Psoas muscle (tissue), 8 donors: ENCODE data around the gene CCDC51. TPM values are rescaled to one million over a fixed set of nuclear protein-coding genes. Genes with fewer than 3 reads are reported as not detected.

Experiments
- ATAC-seq, 4 donors: fragments of 200-7000 bp; cut with Tn5 transposase; one replicate each; pipeline ENCODE4 v1.9.1; 2020; ENCODE audit warnings: moderate library complexity in 3 of 4, mild to moderate bottlenecking in 2 of 4
- DNase-seq, 2 donors: peaks; one replicate each; pipeline ENCODE4 v3.0.0-alpha.2; 2020
- H3K27ac ChIP-seq: fragments of 200-600 bp; one replicate; pipeline ENCODE4 v1.8.0; 2022
- H3K27me3 ChIP-seq, 3 donors: fragments of 200-600 bp in 1 of 3; one replicate each; pipeline versions ENCODE4 v1.6.1 to v1.8.0; 2013 to 2022; ENCODE audit warnings: low read length in 2 of 3, mild to moderate bottlenecking in 2 of 3, moderate library complexity in 1 of 3; ENCODE audit not compliant: insufficient read depth in 3 of 3
- H3K36me3 ChIP-seq, 2 donors: fragments of 200-600 bp in 1 of 2; one replicate each; pipeline versions ENCODE4 v1.6.1 to v1.8.0; 2013 to 2022; ENCODE audit warnings: low read depth in 1 of 2, mild to moderate bottlenecking in 1 of 2, moderate library complexity in 1 of 2; ENCODE audit not compliant: insufficient read depth in 1 of 2
- H3K4me1 ChIP-seq: fragments of 200-600 bp; one replicate; pipeline ENCODE4 v1.8.0; 2022
- H3K4me3 ChIP-seq: fragments of 200-600 bp; one replicate; pipeline ENCODE4 v1.8.0; 2022; ENCODE audit warnings: mild to moderate bottlenecking
- H3K9me3 ChIP-seq: fragments of 200-600 bp; one replicate; pipeline ENCODE4 v1.8.0; 2022
- CTCF ChIP-seq: fragments of 200-600 bp; IDR thresholded peaks from one replicate; pipeline ENCODE4 v1.8.0; 2022; ENCODE audit warnings: antibody characterized with exemption
- WGBS, 3 donors: extraction: QIAGEN DNeasy Blood & Tissue Kit; methylation state at CpG; one replicate each; pipeline versions ENCODE4 v1.1.6 to v1.1.7; 2013; 5-methylcytosine and 5-hydroxymethylcytosine counted together
- intact Hi-C, 2 donors: fragments of 100-400 bp; cut with DNase I; formaldehyde crosslinking; loops; one replicate each; pipeline versions ENCODE4 v1.11.0 to v1.14.2; 2022
- polyA plus RNA-seq, 3 donors: library from polyadenylated mRNA; stranded (reverse); fragments of 200-250 nt; gene quantifications; one replicate each; pipeline ENCODE4 v1.2.3, GENCODE V29; 2013
- total RNA-seq, 4 donors: library from RNA; stranded (reverse); fragmentation: NEBNext Ultra II Directional in 2 of 4; extraction: Animal tissue kit (Norgen Biotek cat#: 25700) in 2 of 4; gene quantifications; one replicate each; pipeline versions ENCODE4 v1.2.1 to v1.2.4, GENCODE V29; 2021 to 2023
- donor health status: healthy with polysubstance abuse.
- donor health status: DM: no; HTN: no; CAD: no; lungs with moderate emphysema.
- donor health status: Bipolar disorder and iron deficiency.
- donor health status: healthy.
- donor health status: DM: yes; HTN: yes; CAD: no.
- donor health status: DM: no; HTN: no; CAD: no.
- donor health status: DM: no; HTN: no; CAD: no.
- donor health status: DM: yes; HTN: yes; CAD: no.

The CCDC51 gene
- total and polyA plus RNA-seq, 7 donors: 5.3 to 19.6 (median 7.7) TPM

GRCh38 chr3:48445277-48445882 is 5.5 kb upstream of the CCDC51 start:
- H3K9me3 ChIP-seq: no peaks in the 10 kb centered on the region
- 64 to 86% (median 65%) methylated on average over 6 of the region's 6 CpGs for WGBS, 3 donors
- H3K4me1 ChIP-seq: peaks cover 32% of the 10 kb centered on the region
- peak overlapping the region; percentile 94 for H3K4me3 ChIP-seq
- H3K36me3 ChIP-seq: peaks cover 0 to 39% of the 10 kb centered on the region in 2 donors
- H3K27me3 ChIP-seq: no peaks in the 10 kb centered on the region
- DNase-seq: no peak
- no peak for ATAC-seq
- intact Hi-C loops: no loop called here
- TF ChIP-seq CTCF: no peak
- peak overlapping the region; percentile 97 for H3K27ac ChIP-seq

GRCh38 chr3:48441940-48442339 is 2.0 kb upstream of the CCDC51 start:
- H3K27me3 ChIP-seq: no peaks in the 10 kb centered on the region
- H3K36me3 ChIP-seq: peaks cover 0 to 36% of the 10 kb centered on the region in 2 donors
- DNase-seq (no peak), ATAC-seq (no peak)
- H3K4me3 ChIP-seq: no peak overlapping the region
- H3K4me1 ChIP-seq: peaks cover 30% of the 10 kb centered on the region
- H3K27ac ChIP-seq: peak overlapping the region; percentile 36
- no peak for TF ChIP-seq CTCF
- intact Hi-C loops: no loop called here
- WGBS, 3 donors: 74 to 78% (median 75%) methylated on average over 6 of the region's 6 CpGs
- no peaks in the 10 kb centered on the region for H3K9me3 ChIP-seq

- WGBS, 3 donors: 2 to 3% (median 2%) methylated on average over 21 of the region's 21 CpGs
- H3K9me3 ChIP-seq: no peaks in the 10 kb centered on the region
- intact Hi-C loops: no loop called here
Measured at GRCh38 chr3:48440590-48440958, 655 bp upstream of the CCDC51 start.

GRCh38 chr3:48437812-48438211 is 2.1 kb downstream of the CCDC51 start:
- TF ChIP-seq CTCF: no peak
- no peak for ATAC-seq
- no peak overlapping the region for H3K27ac ChIP-seq
- H3K4me3 ChIP-seq: no peak overlapping the region
- peaks cover 23% of the 10 kb centered on the region for H3K4me1 ChIP-seq
- no peaks in the 10 kb centered on the region for H3K9me3 ChIP-seq
- H3K27me3 ChIP-seq: no peaks in the 10 kb centered on the region
- 79 to 86% (median 85%) methylated on average over 4 of the region's 4 CpGs for WGBS, 3 donors
- DNase-seq: no peak
- intact Hi-C loops: loop anchor here (2.0 to 5.0 kb wide), 2 partner anchors 165 to 246 kb away; no protein-coding TSS in a partner anchor
- H3K36me3 ChIP-seq: peaks cover 3 to 32% of the 10 kb centered on the region in 2 donors

More at GRCh38 chr3:48440590-48440958, 655 bp upstream of the CCDC51 start:
- peak overlapping the region; percentile 92 for H3K27ac ChIP-seq
- no peaks in the 10 kb centered on the region for H3K27me3 ChIP-seq
- no peak for DNase-seq
- H3K36me3 ChIP-seq: peaks cover 0 to 36% of the 10 kb centered on the region in 2 donors
- peak in 3 of 4 donors; percentile 3 to 26 (median 15) for ATAC-seq
- H3K4me3 ChIP-seq: peak overlapping the region; percentile 89
- no peak for TF ChIP-seq CTCF
- peaks cover 24% of the 10 kb centered on the region for H3K4me1 ChIP-seq

- 79 to 89% (median 86%) methylated on average over 7 of the region's 7 CpGs for WGBS, 3 donors
- Histone ChIP-seq H3K27ac (no peak overlapping the region), H3K27me3 (no peaks in the 10 kb centered on the region), H3K36me3 (peaks cover 3 to 32% of the 10 kb centered on the region in 2 donors), H3K4me1 (peaks cover 19% of the 10 kb centered on the region), H3K9me3 (no peaks in the 10 kb centered on the region), H3K4me3 (no peak overlapping the region)
- intact Hi-C loops: loop anchor here (1.0 to 5.0 kb wide), 3 partner anchors 164 to 245 kb away; no protein-coding TSS in a partner anchor
- no peak for ATAC-seq
- DNase-seq: no peak
- no peak for TF ChIP-seq CTCF
Measured at GRCh38 chr3:48436855-48437254, 3.1 kb downstream of the CCDC51 start.
